Activated CD8-positive, alpha-beta T cell treated with anti-CD3 and anti-CD28 coated beads for 36 hours (primary cell): ENCODE measurements around the gene CARHSP1. TPM values are rescaled to one million over a fixed set of nuclear protein-coding genes. Genes with fewer than 3 reads are reported as not detected.
A peak's percentile ranks its signal among the peaks of the same experiment; 100 is the strongest.

Experiments
- ATAC-seq: fragments of 200-7000 bp; cut with Tn5 transposase; one replicate; pipeline ENCODE4 v1.10.0; 2021; ENCODE audit warnings: mild to moderate bottlenecking, moderate library complexity
- CTCF ChIA-PET: fragments of 350-600 bp; sonication (Branson Sonifier 250); formaldehyde crosslinking; loops from one replicate; lab custom pipeline; 2021; ENCODE audit warnings: antibody characterized with exemption; lab: Charles Lee
- POLR2A ChIA-PET: fragments of 350-600 bp; sonication (Branson Sonifier 250); formaldehyde crosslinking; loops from one replicate; lab custom pipeline; 2021; ENCODE audit warnings: antibody characterized with exemption; lab: Charles Lee
- DNase-seq: peaks from one replicate; pipeline ENCODE4 v3.0.0-alpha.2; 2020
- H3K27ac Mint-ChIP-seq: one replicate; pipeline ENCODE4 v1.8.0; 2021; ENCODE audit warnings: mild to moderate bottlenecking, mixed read lengths
- H3K27me3 Mint-ChIP-seq: one replicate; pipeline ENCODE4 v1.8.0; 2021; ENCODE audit warnings: mixed read lengths
- H3K36me3 Mint-ChIP-seq: one replicate; pipeline ENCODE4 v1.8.0; 2021; ENCODE audit warnings: low read depth, mixed read lengths
- H3K4me1 Mint-ChIP-seq: one replicate; pipeline ENCODE4 v1.8.0; 2021; ENCODE audit warnings: low read depth, mixed read lengths
- H3K4me3 Mint-ChIP-seq: one replicate; pipeline ENCODE4 v1.8.0; 2021; ENCODE audit warnings: mild to moderate bottlenecking, moderate library complexity, mixed read lengths
- H3K9me3 Mint-ChIP-seq: one replicate; pipeline ENCODE4 v1.8.0; 2021; ENCODE audit warnings: mixed read lengths
- CTCF ChIP-seq: fragments of 200-600 bp; IDR thresholded peaks from one replicate; pipeline ENCODE4 v1.8.0; 2022; ENCODE audit warnings: antibody characterized with exemption, mild to moderate bottlenecking
- intact Hi-C: fragments of 100-400 bp; cut with micrococcal nuclease; formaldehyde crosslinking; loops from one replicate; pipeline ENCODE4 v1.10.0; 2022
- total RNA-seq, 2 experiments: library from RNA; stranded (reverse); gene quantifications; one replicate each; pipeline ENCODE4 v1.2.3, GENCODE V29; 2021

Gene CARHSP1
- total RNA-seq, 2 experiments from 2014 or later: 63.9 to 72.6 TPM

GRCh38 chr16:8866118-8866883 is 2.5 kb downstream of the CARHSP1 start:
- peak overlapping the region; percentile 61 for H3K4me3 Mint-ChIP-seq
- ChIA-PET POLR2A (interaction anchor here (9.2 kb wide), 1 partner anchor 14 kb away, joined by 99 read pairs; no protein-coding TSS in a partner anchor), CTCF (interaction anchor here (2.0 to 3.1 kb wide), 2 partner anchors 13 to 70 kb away, joined by 6 to 19 read pairs; no protein-coding TSS in a partner anchor)
- peaks cover 43% of the 10 kb centered on the region for H3K4me1 Mint-ChIP-seq
- H3K27me3 Mint-ChIP-seq: no peaks in the 10 kb centered on the region
- H3K27ac Mint-ChIP-seq: no peak overlapping the region
- ATAC-seq (no peak), DNase-seq (no peak)
- no peak for TF ChIP-seq CTCF
- intact Hi-C loops: no loop called here
- H3K36me3 Mint-ChIP-seq: peaks cover 21% of the 10 kb centered on the region
- no peaks in the 10 kb centered on the region for H3K9me3 Mint-ChIP-seq

DNA sequence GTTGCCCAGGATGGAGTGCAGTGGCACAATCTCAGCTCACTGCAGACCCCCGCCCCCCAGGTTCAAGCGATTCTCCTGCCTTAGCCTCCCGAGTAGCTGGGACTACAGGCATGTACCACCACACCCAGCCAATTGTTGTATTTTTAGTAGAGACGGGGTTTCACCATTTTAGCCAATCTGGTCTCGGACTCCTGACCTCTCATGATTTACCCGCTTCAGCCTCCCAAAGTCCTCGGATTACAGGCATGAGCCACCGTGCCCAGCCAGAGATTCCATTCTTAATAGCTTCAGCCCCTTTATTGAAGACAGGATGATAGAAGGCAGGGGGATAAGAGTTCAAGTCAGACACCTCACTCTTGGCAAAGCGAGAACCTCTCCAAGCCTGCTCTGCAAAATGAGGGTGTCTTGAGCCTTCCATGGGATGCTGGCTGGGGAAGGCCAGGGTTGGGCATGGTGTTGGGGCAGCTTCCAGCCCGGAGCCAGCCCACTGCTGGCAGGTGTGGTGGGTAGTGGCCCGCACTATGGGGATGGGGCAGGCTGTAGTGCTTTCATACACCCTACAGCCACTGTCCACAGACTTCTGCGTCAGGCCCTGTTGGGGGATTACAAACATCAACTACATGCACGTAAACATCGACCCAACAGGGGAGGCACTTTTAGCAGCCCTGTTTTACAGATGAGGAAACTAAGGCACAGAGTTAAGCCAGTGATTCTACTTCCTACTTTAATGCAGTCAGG is 3.5 kb downstream of the CARHSP1 start:
- ChIA-PET POLR2A (interaction anchor here (0.6 to 9.2 kb wide), 4 partner anchors 9 to 45 kb away, joined by 3 to 99 read pairs (median 4); no protein-coding TSS in a partner anchor), CTCF (interaction anchor here (0.8 to 3.1 kb wide), 3 partner anchors 10 to 71 kb away, joined by 3 to 19 read pairs (median 6); no protein-coding TSS in a partner anchor)
- TF ChIP-seq CTCF: no peak
- ATAC-seq (no peak), DNase-seq (no peak)
- intact Hi-C loops: no loop called here
- H3K9me3 Mint-ChIP-seq: no peaks in the 10 kb centered on the region
- no peak overlapping the region for H3K27ac Mint-ChIP-seq
- H3K4me3 Mint-ChIP-seq: no peak overlapping the region
- peaks cover 36% of the 10 kb centered on the region for H3K4me1 Mint-ChIP-seq
- H3K36me3 Mint-ChIP-seq: peaks cover 21% of the 10 kb centered on the region
- no peaks in the 10 kb centered on the region for H3K27me3 Mint-ChIP-seq

GRCh38 chr16:8864480-8865110 is 4.2 kb downstream of the CARHSP1 start:
- intact Hi-C loops: no loop called here
- H3K27me3 Mint-ChIP-seq: no peaks in the 10 kb centered on the region
- H3K27ac Mint-ChIP-seq: no peak overlapping the region
- no peak for TF ChIP-seq CTCF
- ATAC-seq (no peak), DNase-seq (no peak)
- H3K4me3 Mint-ChIP-seq: no peak overlapping the region
- ChIA-PET POLR2A (interaction anchor here (1.2 to 9.2 kb wide), 4 partner anchors 9 to 24 kb away, joined by 3 to 99 read pairs (median 4); no protein-coding TSS in a partner anchor), CTCF (interaction anchor here (0.8 to 3.1 kb wide), 3 partner anchors 10 to 72 kb away, joined by 3 to 19 read pairs (median 6); no protein-coding TSS in a partner anchor)
- peaks cover 21% of the 10 kb centered on the region for H3K36me3 Mint-ChIP-seq
- H3K4me1 Mint-ChIP-seq: peaks cover 31% of the 10 kb centered on the region
- H3K9me3 Mint-ChIP-seq: no peaks in the 10 kb centered on the region

GRCh38 chr16:8863594-8864424 is 5.0 kb downstream of the CARHSP1 start:
- no peak overlapping the region for H3K27ac Mint-ChIP-seq
- no peaks in the 10 kb centered on the region for H3K27me3 Mint-ChIP-seq
- peaks cover 26% of the 10 kb centered on the region for H3K4me1 Mint-ChIP-seq
- TF ChIP-seq CTCF: no peak
- intact Hi-C loops: no loop called here
- DNase-seq: no peak
- H3K4me3 Mint-ChIP-seq: no peak overlapping the region
- no peaks in the 10 kb centered on the region for H3K9me3 Mint-ChIP-seq
- peaks cover 23% of the 10 kb centered on the region for H3K36me3 Mint-ChIP-seq
- CTCF ChIA-PET: interaction anchor here (0.8 to 3.1 kb wide), 3 partner anchors 9 to 73 kb away, joined by 3 to 19 read pairs (median 6); no protein-coding TSS in a partner anchor
- POLR2A ChIA-PET: interaction anchor here (1.0 to 9.2 kb wide), 6 partner anchors 9 to 66 kb away, joined by 3 to 99 read pairs (median 4); partner anchors contain the start of genes PMM2 and TMEM186
- ATAC-seq: no peak
